Stimulated activated effector memory CD8-positive, alpha-beta T cell treated with anti-CD3 and anti-CD28 coated beads, Interleukin-12 subunit alpha, Interleukin-12 subunit beta, amount 100 ng/mL, for 72 hours (primary cell): ENCODE data around the gene MAD1L1.

Experiments
- ATAC-seq: fragments of 150-1000 bp; cut with Tn5 transposase; 2 replicates; pipeline ENCODE4 v1.10.0; 2021
- DNase-seq, 2 donors: peaks; one replicate each; pipeline ENCODE4 v3.0.0; 2021 to 2022; ENCODE audit warnings: low spot score in 2 of 2
- H3K27ac Mint-ChIP-seq: one replicate; pipeline ENCODE4 v1.8.0; 2022; ENCODE audit warnings: mild to moderate bottlenecking, mixed read lengths
- H3K36me3 Mint-ChIP-seq: one replicate; pipeline ENCODE4 v1.8.0; 2022; ENCODE audit warnings: mild to moderate bottlenecking, mixed read lengths
- H3K4me1 Mint-ChIP-seq: one replicate; pipeline ENCODE4 v1.8.0; 2022; ENCODE audit warnings: mixed read lengths
- H3K4me3 Mint-ChIP-seq: one replicate; pipeline ENCODE4 v1.8.0; 2022; ENCODE audit warnings: mild to moderate bottlenecking, mixed read lengths
- H3K9me3 Mint-ChIP-seq: one replicate; pipeline ENCODE4 v1.8.0; 2022; ENCODE audit warnings: mixed read lengths

MAD1L1 gene

GRCh38 chr7:2082139-2082998 is 150.4 kb downstream of the MAD1L1 start:
- ATAC-seq (no peak), DNase-seq (no peak)
- peaks cover 23% of the 10 kb centered on the region for H3K4me1 Mint-ChIP-seq
- H3K27ac Mint-ChIP-seq: no peak overlapping the region
- H3K36me3 Mint-ChIP-seq: peaks cover 5% of the 10 kb centered on the region
- H3K4me3 Mint-ChIP-seq: no peak overlapping the region
- H3K9me3 Mint-ChIP-seq: no peaks in the 10 kb centered on the region

GRCh38 chr7:2081526-2082135 is 151.1 kb downstream of the MAD1L1 start:
- H3K36me3 Mint-ChIP-seq: peaks cover 5% of the 10 kb centered on the region

GRCh38 chr7:2080477-2080876 is 152.3 kb downstream of the MAD1L1 start:
- DNase-seq (no peak), ATAC-seq (no peak)
- Mint-ChIP-seq H3K36me3 (peaks cover 5% of the 10 kb centered on the region), H3K4me1 (peaks cover 15% of the 10 kb centered on the region), H3K9me3 (no peaks in the 10 kb centered on the region), H3K4me3 (no peak overlapping the region), H3K27ac (no peak overlapping the region)

More at GRCh38 chr7:2081526-2082135, 151.1 kb downstream of the MAD1L1 start:
- Mint-ChIP-seq H3K4me1 (peaks cover 20% of the 10 kb centered on the region), H3K27ac (no peak overlapping the region), H3K4me3 (no peak overlapping the region), H3K9me3 (no peaks in the 10 kb centered on the region)
- ATAC-seq (no peak), DNase-seq (no peak)

DNA sequence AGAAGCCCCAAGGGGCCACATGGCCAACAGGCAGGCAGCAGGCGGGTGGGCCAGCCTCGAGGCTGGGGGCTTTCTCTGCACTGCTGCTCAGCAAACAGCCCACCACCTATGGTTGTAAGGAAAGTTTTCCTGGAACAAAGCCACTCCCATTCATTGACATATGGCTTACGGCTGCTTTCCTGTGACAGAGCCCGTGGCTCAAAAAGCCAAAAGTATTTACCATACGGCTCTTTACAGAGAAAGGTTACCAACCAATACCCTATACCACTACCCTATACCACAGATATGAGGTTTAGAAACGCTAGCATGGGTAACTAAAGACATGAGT is 152.7 kb downstream of the MAD1L1 start:
- Mint-ChIP-seq H3K36me3 (peaks cover 5% of the 10 kb centered on the region), H3K4me1 (peaks cover 10% of the 10 kb centered on the region), H3K27ac (no peak overlapping the region), H3K9me3 (no peaks in the 10 kb centered on the region), H3K4me3 (no peak overlapping the region)
- ATAC-seq: no peak
- DNase-seq: no peak

GRCh38 chr7:2079332-2080059 is 153.2 kb downstream of the MAD1L1 start:
- DNase-seq (no peak), ATAC-seq (no peak)
- peaks cover 5% of the 10 kb centered on the region for H3K36me3 Mint-ChIP-seq
- peaks cover 5% of the 10 kb centered on the region for H3K4me1 Mint-ChIP-seq
- H3K4me3 Mint-ChIP-seq: no peak overlapping the region
- no peak overlapping the region for H3K27ac Mint-ChIP-seq
- no peaks in the 10 kb centered on the region for H3K9me3 Mint-ChIP-seq

- no peaks in the 10 kb centered on the region for H3K9me3 Mint-ChIP-seq
- peaks cover 5% of the 10 kb centered on the region for H3K4me1 Mint-ChIP-seq
- DNase-seq (no peak), ATAC-seq (no peak)
- no peak overlapping the region for H3K4me3 Mint-ChIP-seq
- H3K36me3 Mint-ChIP-seq: peaks cover under 1% of the 10 kb centered on the region
- no peak overlapping the region for H3K27ac Mint-ChIP-seq
Observed at GRCh38 chr7:2078899-2079298, 153.8 kb downstream of the MAD1L1 start.

- Mint-ChIP-seq H3K4me1 (peaks cover 5% of the 10 kb centered on the region), H3K27ac (no peak overlapping the region), H3K36me3 (no peaks in the 10 kb centered on the region), H3K4me3 (no peak overlapping the region), H3K9me3 (no peaks in the 10 kb centered on the region)
- no peak for DNase-seq
- no peak for ATAC-seq
Observed at GRCh38 chr7:2076649-2077064, 156.1 kb downstream of the MAD1L1 start.

DNA sequence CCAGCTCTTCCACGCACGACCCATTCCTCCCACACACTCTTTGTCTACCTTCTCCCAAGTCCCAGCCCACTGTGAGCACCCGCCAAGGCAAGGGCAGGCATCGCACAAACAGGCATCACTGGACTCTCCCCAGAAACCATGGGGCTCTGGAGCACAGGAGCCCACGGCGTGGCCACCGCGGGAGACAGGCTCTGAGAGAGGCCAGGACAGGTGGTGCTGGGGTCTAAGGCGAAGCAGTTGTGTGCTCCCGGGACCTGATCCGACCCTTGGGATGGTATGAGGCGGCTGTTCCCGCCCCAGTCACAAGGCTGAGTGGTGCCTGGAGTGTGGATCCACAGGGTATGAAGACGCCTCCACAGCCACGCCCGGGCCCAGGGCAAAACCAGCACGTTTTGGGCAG is 156.9 kb downstream of the MAD1L1 start:
- no peak for ATAC-seq
- no peak for DNase-seq
- Mint-ChIP-seq H3K4me3 (no peak overlapping the region), H3K36me3 (no peaks in the 10 kb centered on the region), H3K27ac (no peak overlapping the region), H3K4me1 (peaks cover 5% of the 10 kb centered on the region), H3K9me3 (no peaks in the 10 kb centered on the region)

DNA sequence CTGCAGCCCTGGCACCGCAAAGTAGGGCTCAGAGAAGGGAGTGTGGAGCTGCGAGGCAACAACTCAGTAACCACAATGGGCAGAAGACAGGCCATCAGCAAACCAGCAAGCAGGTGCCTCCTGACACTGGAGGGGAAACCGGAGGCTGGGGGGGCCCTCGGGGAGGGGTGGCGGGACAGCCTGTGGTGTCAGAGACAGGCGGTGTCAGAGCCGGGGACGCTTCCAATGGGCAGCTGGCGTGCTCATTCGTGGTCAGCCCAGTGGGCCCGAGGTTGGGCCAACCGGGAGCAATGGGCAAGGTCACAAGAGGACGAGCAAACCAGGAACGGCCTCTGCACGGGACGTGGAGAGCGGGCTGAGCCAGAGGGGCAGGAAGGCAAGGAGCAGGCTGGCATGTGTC is 158.1 kb downstream of the MAD1L1 start:
- Mint-ChIP-seq H3K36me3 (no peaks in the 10 kb centered on the region), H3K9me3 (no peaks in the 10 kb centered on the region), H3K4me1 (peaks cover 5% of the 10 kb centered on the region), H3K4me3 (no peak overlapping the region), H3K27ac (no peak overlapping the region)
- no peak for ATAC-seq
- DNase-seq: no peak

- H3K4me3 Mint-ChIP-seq: no peak overlapping the region
- no peaks in the 10 kb centered on the region for H3K36me3 Mint-ChIP-seq
- no peaks in the 10 kb centered on the region for H3K9me3 Mint-ChIP-seq
- H3K4me1 Mint-ChIP-seq: peaks cover 5% of the 10 kb centered on the region
- no peak overlapping the region for H3K27ac Mint-ChIP-seq
- no peak for DNase-seq
- ATAC-seq: no peak
Observed at GRCh38 chr7:2072798-2073197, 159.9 kb downstream of the MAD1L1 start.

- peak; percentile 52 for ATAC-seq
- no peaks in the 10 kb centered on the region for H3K9me3 Mint-ChIP-seq
- peak overlapping the region; percentile 52 for H3K27ac Mint-ChIP-seq
- no peak overlapping the region for H3K4me3 Mint-ChIP-seq
- no peaks in the 10 kb centered on the region for H3K4me1 Mint-ChIP-seq
- no peaks in the 10 kb centered on the region for H3K36me3 Mint-ChIP-seq
- DNase-seq: no peak
Observed at GRCh38 chr7:2072042-2072441, 160.7 kb downstream of the MAD1L1 start.

DNA sequence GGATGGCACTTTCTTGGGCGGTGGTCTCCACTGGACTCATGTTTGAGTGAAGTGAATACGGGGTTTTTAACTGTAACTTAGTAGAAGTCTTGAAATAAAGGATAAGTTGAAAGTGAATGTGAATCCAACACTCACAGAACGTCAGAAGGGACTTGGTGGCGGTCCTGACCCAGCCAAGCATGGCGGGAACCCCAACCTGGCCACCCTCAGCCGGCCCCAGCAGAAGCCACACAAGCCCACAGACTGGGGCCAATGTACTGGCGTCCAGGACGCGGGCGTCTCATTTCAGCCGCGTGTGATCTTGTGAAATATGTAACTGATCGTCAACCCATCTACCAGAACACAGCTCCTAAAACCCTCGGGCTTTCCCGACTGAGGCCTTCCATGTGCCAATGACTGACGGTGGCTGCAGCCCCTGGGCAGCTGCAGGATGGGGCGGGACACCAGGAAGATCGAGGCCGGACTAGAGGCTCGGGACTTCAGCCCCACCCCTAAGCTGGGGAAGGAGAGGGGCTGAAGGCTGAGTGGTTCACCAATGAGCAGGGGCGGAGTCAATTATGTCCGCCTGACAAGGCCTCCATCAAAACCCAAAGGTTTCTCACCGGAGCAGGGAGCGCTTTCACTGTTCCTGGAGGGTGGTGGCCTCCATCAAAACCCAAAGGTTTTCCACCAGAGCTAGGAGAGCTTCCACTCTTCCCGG is 161.5 kb downstream of the MAD1L1 start:
- DNase-seq (no peak), ATAC-seq (no peak)
- no peaks in the 10 kb centered on the region for H3K9me3 Mint-ChIP-seq
- H3K4me3 Mint-ChIP-seq: no peak overlapping the region
- H3K36me3 Mint-ChIP-seq: no peaks in the 10 kb centered on the region
- H3K27ac Mint-ChIP-seq: no peak overlapping the region
- H3K4me1 Mint-ChIP-seq: no peaks in the 10 kb centered on the region

GRCh38 chr7:2070151-2070763 is 162.5 kb downstream of the MAD1L1 start:
- ATAC-seq: no peak
- H3K27ac Mint-ChIP-seq: no peak overlapping the region
- no peaks in the 10 kb centered on the region for H3K9me3 Mint-ChIP-seq
- no peak for DNase-seq
- H3K4me3 Mint-ChIP-seq: no peak overlapping the region
- H3K36me3 Mint-ChIP-seq: no peaks in the 10 kb centered on the region
- H3K4me1 Mint-ChIP-seq: no peaks in the 10 kb centered on the region

- DNase-seq: no peak
- Mint-ChIP-seq H3K4me3 (no peak overlapping the region), H3K36me3 (no peaks in the 10 kb centered on the region), H3K27ac (no peak overlapping the region), H3K9me3 (no peaks in the 10 kb centered on the region), H3K4me1 (no peaks in the 10 kb centered on the region)
- ATAC-seq: no peak
Observed at GRCh38 chr7:2069472-2069860, 163.3 kb downstream of the MAD1L1 start.
